SK-N-SH (cell line): ENCODE data around the gene KANSL2. TPM values are rescaled to one million over a fixed set of nuclear protein-coding genes. Genes with fewer than 3 reads are reported as not detected.
"Not testable (repeated sequence)": the region's sequence is repeated elsewhere in the genome, so short reads cannot be mapped to it uniquely, and the experiment has no call there.

Experiments
- CTCF ChIA-PET: fragments of 300-600, 350-600 bp; formaldehyde crosslinking; extraction: SDS; loops from one replicate; lab custom pipeline; 2021; lab: Yijun Ruan, JAX
- POLR2A ChIA-PET: fragments of 350-600 bp; sonication (Branson Sonifier 250); formaldehyde crosslinking; extraction: SDS; loops from one replicate; lab custom pipeline; 2020; ENCODE audit warnings: antibody characterized with exemption, inconsistent platforms; lab: Yijun Ruan, JAX
- DNase-seq: peaks from one replicate; pipeline ENCODE4 v3.0.0; 2012
- H2AFZ ChIP-seq: fragments of 200-600 bp; sonication (generic); 2 replicates; pipeline ENCODE4 v1.8.1; 2016; ENCODE audit warnings: antibody characterized with exemption, mild to moderate bottlenecking, low read depth
- H3F3A ChIP-seq: fragments of 200-600 bp; sonication (generic); replicated peaks from 2 replicates; pipeline ENCODE3; 2016; ENCODE audit warnings: antibody characterized with exemption, mild to moderate bottlenecking; ENCODE audit not compliant: insufficient read depth
- H3K27ac ChIP-seq, 2 experiments: fragments of 200-500 bp in 1 of 2; fragments of 200-600 bp in 1 of 2; sonication (Bioruptor generic) in 1 of 2; sonication (generic), shearing (Covaris generic) in 1 of 2; 2 replicates each; pipeline versions ENCODE4 v1.5.1 to v1.6.1; 2014 to 2016; ENCODE audit warnings: low read depth in 2 of 2, inconsistent platforms in 1 of 2, low read length in 1 of 2, mild to moderate bottlenecking in 1 of 2, mixed read lengths in 1 of 2
- H3K27me3 ChIP-seq: fragments of 200-600 bp; sonication (generic), shearing (Covaris generic); 2 replicates; pipeline ENCODE4 v1.6.1; 2016; ENCODE audit warnings: mixed run types; ENCODE audit not compliant: insufficient read depth
- H3K36me3 ChIP-seq, 2 experiments: fragments of 200-500 bp in 1 of 2; fragments of 200-600 bp in 1 of 2; sonication (Bioruptor generic) in 1 of 2; sonication (generic) in 1 of 2; replicated peaks in 1 of 2; 2 replicates each; pipeline versions ENCODE3 to v1.5.1; 2014 to 2016; ENCODE audit warnings: low read length in 1 of 2, mild to moderate bottlenecking in 1 of 2; ENCODE audit not compliant: insufficient read depth in 2 of 2, control insufficient read depth in 1 of 2
- H3K4me1 ChIP-seq, 2 experiments: fragments of 200-500 bp in 1 of 2; fragments of 200-600 bp in 1 of 2; sonication (Bioruptor generic) in 1 of 2; sonication (generic), shearing (Covaris generic) in 1 of 2; 2 replicates each; pipeline versions ENCODE4 v1.5.1 to v1.6.1; 2014 to 2016; ENCODE audit warnings: low read depth in 1 of 2, low read length in 1 of 2, mixed run types in 1 of 2; ENCODE audit not compliant: insufficient read depth in 2 of 2, control insufficient read depth in 1 of 2
- H3K4me2 ChIP-seq: fragments of 200-600 bp; sonication (generic), shearing (Covaris generic); 2 replicates; pipeline ENCODE4 v1.6.1; 2017; ENCODE audit warnings: mixed run types
- H3K4me3 ChIP-seq, 2 experiments: fragments of 200-500 bp in 1 of 2; fragments of 200-600 bp in 1 of 2; sonication (Bioruptor generic) in 1 of 2; sonication (generic), shearing (Covaris generic) in 1 of 2; 2 replicates each; pipeline versions ENCODE4 v1.5.1 to v1.8.1; 2014 to 2016; ENCODE audit warnings: low read depth in 2 of 2, inconsistent platforms in 1 of 2, low read length in 1 of 2, mild to moderate bottlenecking in 1 of 2, mixed read lengths in 1 of 2, moderate library complexity in 1 of 2
- H3K79me2 ChIP-seq: fragments of 200-600 bp; sonication (generic); 2 replicates; pipeline ENCODE4 v1.8.1; 2017; ENCODE audit warnings: mild to moderate bottlenecking; ENCODE audit not compliant: insufficient read depth
- H3K9ac ChIP-seq: fragments of 200-600 bp; sonication (generic); 2 replicates; pipeline ENCODE4 v1.6.1; 2017; ENCODE audit warnings: mixed run types
- H3K9me2 ChIP-seq: fragments of 200-600 bp; sonication (generic); 2 replicates; pipeline ENCODE4 v1.6.1; 2017; ENCODE audit warnings: mixed run types
- H3K9me3 ChIP-seq: fragments of 200-600 bp; sonication (generic); 2 replicates; pipeline ENCODE4 v1.6.1; 2017; ENCODE audit warnings: mixed run types, mild to moderate bottlenecking, moderate library complexity
- H4K20me1 ChIP-seq: fragments of 200-600 bp; sonication (generic); 2 replicates; pipeline ENCODE4 v1.6.1; 2017; ENCODE audit warnings: mild to moderate bottlenecking, mixed run types; ENCODE audit not compliant: insufficient read depth
- CTCF ChIP-seq: fragments of 200-600 bp; sonication (generic); IDR thresholded peaks from 2 replicates; pipeline ENCODE4 v1.6.1; 2017; ENCODE audit warnings: antibody characterized with exemption, mild to moderate bottlenecking, moderate library complexity
- EP300 ChIP-seq, 2 experiments: IDR thresholded peaks; 2 replicates each; pipeline versions ENCODE4 v1.4.0 to v1.6.1; 2012; ENCODE audit warnings: borderline replicate concordance in 1 of 2, low read depth in 1 of 2, low read length in 1 of 2
- EZH2phosphoT487 ChIP-seq: fragments of 200-600 bp; sonication (generic); IDR thresholded peaks from 2 replicates; pipeline ENCODE4 v1.6.1; 2017; ENCODE audit warnings: low read depth, mixed run types, mild to moderate bottlenecking, antibody characterized with exemption, moderate library complexity, borderline replicate concordance
- FOXJ3 ChIP-seq: sonication (generic); formaldehyde crosslinking; IDR thresholded peaks from 2 replicates; pipeline ENCODE4 v1.5.1; 2020; ENCODE audit warnings: mild to moderate bottlenecking, missing genetic modification reagents
- GATA2 ChIP-seq: sonication (generic); formaldehyde crosslinking; IDR thresholded peaks from 2 replicates; pipeline ENCODE4 v1.5.0; 2020; ENCODE audit warnings: mild to moderate bottlenecking, missing genetic modification reagents
- IRF3 ChIP-seq: fragments of 150-350 bp; IDR thresholded peaks from 2 replicates; pipeline ENCODE4 v1.6.1; 2016; ENCODE audit warnings: mild to moderate bottlenecking, low read depth, low read length
- MEF2A ChIP-seq: IDR thresholded peaks from 2 replicates; pipeline ENCODE4 v1.4.0; 2012; ENCODE audit warnings: low read depth, borderline replicate concordance
- PBX3 ChIP-seq: IDR thresholded peaks from 2 replicates; pipeline ENCODE4; 2012
- RAD21 ChIP-seq: IDR thresholded peaks from 2 replicates; pipeline ENCODE4 v1.6.1; 2012; ENCODE audit warnings: mild to moderate bottlenecking, low read length
- RCOR1 ChIP-seq: fragments of 150-350 bp; IDR thresholded peaks from 2 replicates; pipeline ENCODE4 v1.6.1; 2017; ENCODE audit warnings: antibody characterized with exemption, low read length
- SIN3A ChIP-seq: IDR thresholded peaks from 2 replicates; pipeline ENCODE4 v1.6.1; 2012; ENCODE audit warnings: low read depth, mild to moderate bottlenecking, low read length, moderate library complexity, borderline replicate concordance
- SMC3 ChIP-seq: IDR thresholded peaks from 2 replicates; pipeline ENCODE4 v1.6.1; 2012; ENCODE audit warnings: low read depth, low read length, improper control_type of control experiment
- WGBS: methylation state at CpG from one replicate; pipeline ENCODE4 v1.1.6; 2017; ENCODE audit warnings: low lambda C conversion rate; 5-methylcytosine and 5-hydroxymethylcytosine counted together
- polyA plus RNA-seq, 3 experiments: library from polyadenylated mRNA; depleted of rRNA; stranded (reverse); fragments of >200 nt; gene quantifications; 2 replicates each; pipeline ENCODE4 v1.2.3, GENCODE V29; 2012

The KANSL2 gene
- polyA plus RNA-seq, 1 of the 3 experiments (the other 2 are of a cell fraction) = 32.8 TPM

DNA sequence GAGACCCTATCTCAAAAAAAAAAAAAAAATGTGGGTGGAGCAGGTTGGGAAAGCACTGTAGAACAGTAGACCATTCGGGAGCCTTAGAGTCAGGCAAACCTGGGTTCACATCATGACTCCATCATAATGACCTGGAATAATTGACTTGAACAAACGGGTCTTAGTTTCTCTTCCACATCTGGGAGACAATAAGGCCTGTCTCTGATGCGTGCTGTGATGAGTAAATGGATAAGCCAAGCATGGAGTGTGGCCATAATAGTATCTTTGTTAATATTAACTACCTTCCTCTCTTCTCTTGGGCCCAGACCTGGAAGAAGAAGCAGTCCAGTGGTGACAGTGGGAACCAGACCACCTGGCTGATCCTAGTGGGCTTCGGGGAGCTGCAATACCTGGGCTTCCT, 54.5 kb downstream of the KANSL2 start (continued):
- TF ChIP-seq IRF3 = no peak
- TF ChIP-seq EP300 (IDR thresholded peaks at IDR 0.05; ENCODE audit: borderline replicate concordance in 1 of 2, low read depth in 1 of 2, low read length in 1 of 2) = no peak
- TF ChIP-seq GATA2 (CRISPR knock-in tag) = no peak
- TF ChIP-seq FOXJ3 (CRISPR knock-in tag) = no peak
- TF ChIP-seq MEF2A = no peak
- no peak for TF ChIP-seq PBX3
- no peak for TF ChIP-seq SIN3A
- TF ChIP-seq EZH2phosphoT487 = no peak

- H3K4me1 ChIP-seq, H3K9me3 ChIP-seq, H3K27me3 ChIP-seq, H4K20me1 ChIP-seq, H3F3A ChIP-seq, H3K4me3 ChIP-seq, H3K79me2 ChIP-seq, H3K4me2 ChIP-seq, H3K9me2 ChIP-seq, H3K9ac ChIP-seq, DNase-seq, H3K27ac ChIP-seq, H2AFZ ChIP-seq, H3K36me3 ChIP-seq: not testable (repeated sequence)
- WGBS = 54% methylated on average over 7 of the region's 7 CpGs
- POLR2A ChIA-PET = interaction anchor here (0.6 kb wide), 1 partner anchor 510 kb away, joined by 3 read pairs; no protein-coding TSS in a partner anchor
- CTCF ChIA-PET = interaction anchor here (1.3 to 2.9 kb wide), 2 partner anchors 36 to 434 kb away, joined by 4 to 10 read pairs; no protein-coding TSS in a partner anchor
These were observed 59.0 kb downstream of the KANSL2 start for GRCh38 chr12:48622997-48623396.

GRCh38 chr12:48618541-48618940, 63.5 kb downstream of the KANSL2 start:
- Histone ChIP-seq H3K9ac (no peak overlapping the region), H3K9me3 (peaks cover 3% of the 10 kb centered on the region; the same call in 1 of the 2 replicates), H3K4me3 (no peak overlapping the region; a peak in 1 of 4 replicates), H4K20me1 (no peaks in the 10 kb centered on the region), H3F3A (no peaks in the 10 kb centered on the region), H3K4me2 (no peak overlapping the region), H3K4me1 (no peaks in the 10 kb centered on the region), H3K36me3 (no peaks in the 10 kb centered on the region), H2AFZ (no peak overlapping the region), H3K27ac (no peak overlapping the region), H3K79me2 (no peaks in the 10 kb centered on the region), H3K9me2 (no peaks in the 10 kb centered on the region), H3K27me3 (no peaks in the 10 kb centered on the region; the same call in 1 of the 2 replicates)
- ChIA-PET CTCF (interaction anchor here (0.5 to 3.6 kb wide), 71 partner anchors 9 to 780 kb away, joined by 3 to 30 read pairs (median 4); partner anchors contain the start of genes ASB8, LALBA, OR10AD1 and SENP1), POLR2A (no interaction called here)
- peak; percentile 62 for DNase-seq
- 4% methylated on average over 7 of the region's 7 CpGs for WGBS
- TF ChIP-seq CTCF (peak; percentile 94), RCOR1 (no peak), SMC3 (peak; percentile 75), RAD21 (peak; percentile 97), EZH2phosphoT487 (no peak)
